C4-2B (cell line): ENCODE data around the gene S1PR5.
"Not testable (repeated sequence)": the region's sequence is repeated elsewhere in the genome, so short reads cannot be mapped to it uniquely, and the experiment has no call there.

Experiments used
- H3K27ac ChIP-seq: fragments of 450-650 bp; 2 replicates; pipeline ENCODE4 v1.5.1; 2017
- CTCF ChIP-seq: fragments of 450-650 bp; conservative IDR thresholded peaks from 2 replicates; pipeline ENCODE4 v1.5.1; 2017; ENCODE audit warnings: mild to moderate bottlenecking
- ZFX ChIP-seq: fragments of 450-650 bp; IDR thresholded peaks from 2 replicates; pipeline ENCODE4 v1.6.1; 2017

The S1PR5 gene

GRCh38 chr19:10532457-10532856 is 15.2 kb upstream of the S1PR5 start:
- TF ChIP-seq CTCF (no peak), ZFX (no peak)
- H3K27ac ChIP-seq: no peak overlapping the region

- not testable (repeated sequence) for H3K27ac ChIP-seq
These were observed 9.6 kb upstream of the S1PR5 start for GRCh38 chr19:10526887-10527286.

GRCh38 chr19:10525636-10526035 is 8.4 kb upstream of the S1PR5 start:
- TF ChIP-seq CTCF (no peak), ZFX (no peak)
- H3K27ac ChIP-seq: no peak overlapping the region

GRCh38 chr19:10523135-10523636 is 5.9 kb upstream of the S1PR5 start:
- TF ChIP-seq CTCF (no peak), ZFX (no peak)

GRCh38 chr19:10521461-10522171 is 4.4 kb upstream of the S1PR5 start:
- no peak overlapping the region for H3K27ac ChIP-seq
- no peak for TF ChIP-seq ZFX
- no peak for TF ChIP-seq CTCF

More at GRCh38 chr19:10523135-10523636, 5.9 kb upstream of the S1PR5 start:
- no peak overlapping the region for H3K27ac ChIP-seq

- TF ChIP-seq ZFX: no peak
- no peak for TF ChIP-seq CTCF
- H3K27ac ChIP-seq: no peak overlapping the region
These were observed 3.5 kb upstream of the S1PR5 start for GRCh38 chr19:10520652-10521318.

- H3K27ac ChIP-seq: no peak overlapping the region
- TF ChIP-seq CTCF (no peak), ZFX (no peak)
These were observed 2.2 kb upstream of the S1PR5 start for GRCh38 chr19:10519421-10519820.
